ENCODE measurements around the gene EPC2.

DNA sequence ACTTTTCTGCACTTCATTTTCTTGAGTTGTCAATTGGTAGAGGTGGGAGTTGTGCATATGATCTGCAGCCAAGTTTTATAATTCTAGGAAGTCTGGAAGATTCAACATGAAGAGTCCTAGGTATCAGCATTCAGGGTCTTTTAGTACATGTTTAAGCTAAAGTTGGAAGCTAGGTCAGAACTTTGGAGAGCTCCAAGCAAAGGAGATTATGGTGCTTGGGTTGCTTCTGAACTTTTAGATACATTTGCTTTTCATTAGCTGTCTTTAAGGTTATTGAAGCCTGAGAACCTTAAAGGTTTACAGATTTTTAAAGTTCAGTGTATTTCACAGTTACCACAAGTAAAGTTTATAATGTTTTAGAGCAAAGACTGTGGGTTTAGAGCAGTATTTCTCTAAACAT, 85.5 kb downstream of the EPC2 start:
- TF ChIP-seq, protein P1, sequence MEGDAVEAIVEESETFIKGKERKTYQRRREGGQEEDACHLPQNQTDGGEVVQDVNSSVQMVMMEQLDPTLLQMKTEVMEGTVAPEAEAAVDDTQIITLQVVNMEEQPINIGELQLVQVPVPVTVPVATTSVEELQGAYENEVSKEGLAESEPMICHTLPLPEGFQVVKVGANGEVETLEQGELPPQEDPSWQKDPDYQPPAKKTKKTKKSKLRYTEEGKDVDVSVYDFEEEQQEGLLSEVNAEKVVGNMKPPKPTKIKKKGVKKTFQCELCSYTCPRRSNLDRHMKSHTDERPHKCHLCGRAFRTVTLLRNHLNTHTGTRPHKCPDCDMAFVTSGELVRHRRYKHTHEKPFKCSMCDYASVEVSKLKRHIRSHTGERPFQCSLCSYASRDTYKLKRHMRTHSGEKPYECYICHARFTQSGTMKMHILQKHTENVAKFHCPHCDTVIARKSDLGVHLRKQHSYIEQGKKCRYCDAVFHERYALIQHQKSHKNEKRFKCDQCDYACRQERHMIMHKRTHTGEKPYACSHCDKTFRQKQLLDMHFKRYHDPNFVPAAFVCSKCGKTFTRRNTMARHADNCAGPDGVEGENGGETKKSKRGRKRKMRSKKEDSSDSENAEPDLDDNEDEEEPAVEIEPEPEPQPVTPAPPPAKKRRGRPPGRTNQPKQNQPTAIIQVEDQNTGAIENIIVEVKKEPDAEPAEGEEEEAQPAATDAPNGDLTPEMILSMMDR (conservative IDR thresholded peaks at IDR 0.05; ENCODE audit: low read length): no peak
- no peak for TF ChIP-seq EZH2phosphoT487 (IDR thresholded peaks at IDR 0.05; ENCODE audit: borderline replicate concordance)
